GM12878 (cell line): ENCODE measurements around the gene NFU1. TPM values are rescaled to one million over a fixed set of nuclear protein-coding genes. Genes with fewer than 3 reads are reported as not detected.

ENCODE experiments used
- ATAC-seq: fragments of 200-7000 bp; cut with Tn5 transposase; 3 replicates; pipeline ENCODE4 v1.9.1; 2020; ENCODE audit warnings: mild to moderate bottlenecking, moderate library complexity
- BruUV-seq: library from RNA; stranded (reverse); fragments of 400-500 nt; replicated peaks from 2 replicates; lab custom pipeline; 2021; lab: Mats Ljungman, UMichigan
- CTCF ChIA-PET: fragments of 300-600 bp; sonication (Branson Sonifier 250); formaldehyde crosslinking; extraction: SDS; loops from one replicate; lab custom pipeline; 2021; ENCODE audit warnings: inconsistent platforms; lab: Yijun Ruan, JAX
- POLR2A ChIA-PET: fragments of 350-600 bp; formaldehyde crosslinking; extraction: SDS; loops from one replicate; lab custom pipeline; 2021; ENCODE audit warnings: inconsistent platforms; lab: Charles Lee
- RAD21 ChIA-PET: fragments of 300-600 bp; sonication (Branson Sonifier 250); formaldehyde crosslinking; loops from one replicate; lab custom pipeline; 2023; ENCODE audit warnings: antibody characterized with exemption; ENCODE audit not compliant: unreplicated experiment; lab: Charles Lee
- SMC1A ChIA-PET: fragments of 300-600 bp; sonication (Branson Sonifier 250); formaldehyde crosslinking; loops from one replicate; lab custom pipeline; 2023; ENCODE audit not compliant: unreplicated experiment, uncharacterized antibody; lab: Charles Lee
- DNase-seq: peaks from one replicate; pipeline ENCODE4 v3.0.0-alpha.2; 2011; ENCODE audit warnings: low read depth, low spot score
- FAIRE-seq: peaks from 3 replicates; lab custom pipeline; 2011; peaks lifted over from hg19 to GRCh38; lab: Jason Lieb, UNC
- H2AFZ ChIP-seq: 2 replicates; pipeline ENCODE4 v1.6.0; 2011; ENCODE audit warnings: low read depth, low read length, control low read depth; ENCODE audit not compliant: control insufficient read depth
- H3K27ac ChIP-seq: 2 replicates; pipeline ENCODE4 v1.5.1; 2011; ENCODE audit warnings: control low read depth; ENCODE audit not compliant: control insufficient read depth, insufficient read depth
- H3K27me3 ChIP-seq, 2 experiments: replicated peaks in 1 of 2; 2 replicates each; pipeline versions ENCODE4 v1.6.0 to v1.6.1; 2011; ENCODE audit warnings: low read length in 1 of 2; ENCODE audit not compliant: control insufficient read depth in 2 of 2, insufficient read depth in 2 of 2
- H3K36me3 ChIP-seq, 2 experiments: 2 replicates each; pipeline ENCODE4 v1.5.1; 2011; ENCODE audit warnings: low read length in 1 of 2; ENCODE audit not compliant: control insufficient read depth in 2 of 2, insufficient read depth in 2 of 2
- H3K4me1 ChIP-seq: 2 replicates; pipeline ENCODE4 v1.6.1; 2011; ENCODE audit warnings: mild to moderate bottlenecking, low read length, moderate library complexity, mixed read lengths; ENCODE audit not compliant: control insufficient read depth, insufficient read depth
- H3K4me2 ChIP-seq: 2 replicates; pipeline ENCODE4 v1.6.0; 2011; ENCODE audit warnings: control low read depth; ENCODE audit not compliant: control insufficient read depth, insufficient read depth
- H3K4me3 ChIP-seq: fragments of 200-600 bp; sonication (generic); 2 replicates; pipeline ENCODE4 v1.5.1; 2016
- H3K79me2 ChIP-seq: 2 replicates; pipeline ENCODE4 v1.6.0; 2011; ENCODE audit warnings: low read length; ENCODE audit not compliant: control insufficient read depth, insufficient read depth
- H3K9ac ChIP-seq: 2 replicates; pipeline ENCODE4 v1.8.0; 2011; ENCODE audit warnings: low read length, control low read depth, mixed read lengths; ENCODE audit not compliant: control insufficient read depth, insufficient read depth
- H3K9me3 ChIP-seq: replicated peaks from 3 replicates; pipeline ENCODE4 v1.5.1; 2011; ENCODE audit warnings: mild to moderate bottlenecking, low read length; ENCODE audit not compliant: control insufficient read depth, insufficient read depth
- H4K20me1 ChIP-seq: 2 replicates; pipeline ENCODE4 v1.6.0; 2011; ENCODE audit not compliant: control insufficient read depth, insufficient read depth
- BCL3 ChIP-seq: IDR thresholded peaks from 2 replicates; pipeline ENCODE4 v1.6.1; 2011; ENCODE audit warnings: borderline replicate concordance, low read depth, mild to moderate bottlenecking, moderate library complexity, low read length; ENCODE audit not compliant: insufficient read depth, poor library complexity, severe bottlenecking
- GABPA ChIP-seq: IDR thresholded peaks from 2 replicates; pipeline ENCODE4 v1.6.1; 2014; ENCODE audit warnings: antibody characterized with exemption, low read depth, mild to moderate bottlenecking, inconsistent platforms
- JUND ChIP-seq: IDR thresholded peaks from 2 replicates; pipeline ENCODE4 v1.6.1; 2012; ENCODE audit warnings: low read depth, mild to moderate bottlenecking, low read length, improper control_type of control experiment, moderate library complexity
- NFIC ChIP-seq: IDR thresholded peaks from 2 replicates; pipeline ENCODE4 v1.6.1; 2012; ENCODE audit warnings: low read depth, mild to moderate bottlenecking, inconsistent platforms, low read length, moderate library complexity
- SMAD1 ChIP-seq: fragments of 450-650 bp; IDR thresholded peaks from 2 replicates; pipeline ENCODE4 v1.6.1; 2018; ENCODE audit warnings: mild to moderate bottlenecking, low read depth; ENCODE audit not compliant: partially characterized antibody
- SMARCA5 ChIP-seq: fragments of 450-650 bp; IDR thresholded peaks from 2 replicates; pipeline ENCODE4 v1.6.1; 2017; ENCODE audit warnings: mild to moderate bottlenecking
- TCF12 ChIP-seq: IDR thresholded peaks from 2 replicates; pipeline ENCODE4 v1.6.1; 2011; ENCODE audit warnings: low read depth, mild to moderate bottlenecking, low read length
- ZBED1 ChIP-seq: IDR thresholded peaks from 2 replicates; pipeline ENCODE4 v1.6.1; 2016; ENCODE audit warnings: borderline replicate concordance
- ZNF24 ChIP-seq: fragments of 450-650 bp; IDR thresholded peaks from 2 replicates; pipeline ENCODE4 v1.6.1; 2017; ENCODE audit warnings: antibody characterized with exemption, mild to moderate bottlenecking
- ZZZ3 ChIP-seq: IDR thresholded peaks from 2 replicates; pipeline ENCODE4 v1.6.1; 2011; ENCODE audit warnings: low read depth; ENCODE audit not compliant: control insufficient read depth, insufficient read length
- WGBS: methylation state at CpG from one replicate; pipeline ENCODE4 v1.1.6; 2016; ENCODE audit warnings: low lambda C conversion rate; ENCODE audit not compliant: insufficient replicate concordance, insufficient coverage; ENCODE audit errors: missing lambda C conversion rate; 5-methylcytosine and 5-hydroxymethylcytosine counted together
- in situ Hi-C: fragments of 300-500 bp; cut with MboI; formaldehyde crosslinking; loops from 9 replicates; pipeline ENCODE4 v1.14.3; 2018; ENCODE audit warnings: mixed read lengths
- intact Hi-C: fragments of 100-400 bp; cut with micrococcal nuclease; formaldehyde crosslinking; loops from one replicate; pipeline ENCODE4 v1.14.2; 2022; ENCODE audit not compliant: unreplicated experiment
- polyA plus RNA-seq, 11 experiments: library from polyadenylated mRNA; depleted of rRNA in 4 of 11; unstranded in 6 of 11; stranded (reverse) in 5 of 11; fragments of >200 nt; fragmentation: Nextera tagmentation in 4 of 11; fragmentation: Illumina TruSeq in 1 of 11; extraction: Ambion mirVana in 4 of 11; extraction: Trizol in 1 of 11; gene quantifications; 1 replicate in 1 of 11; 2 replicates in 10 of 11; pipeline versions ENCODE4 v1.2.1 to v1.2.3, GENCODE V29; 2011 to 2016; ENCODE audit warnings: inconsistent platforms in 2 of 11, missing spikeins in 2 of 11, low read depth in 1 of 11
- total RNA-seq, 4 experiments: library from RNA; depleted of rRNA in 3 of 4; stranded (reverse); fragments of >200 nt in 3 of 4; fragmentation: Illumina TruSeq in 1 of 4; extraction: Trizol in 1 of 4; gene quantifications; 2 replicates each; pipeline versions ENCODE4 v1.2.1 to v1.2.3, GENCODE V29; 2013 to 2021
- TF ChIP-seq, protein P1 (sequence below): IDR thresholded peaks from 2 replicates; pipeline ENCODE4 v1.6.1; 2012; ENCODE audit warnings: low read length, inconsistent platforms

NFU1 gene
- total and polyA plus RNA-seq, 10 of the 15 experiments (the other 5 are each of a cell fraction or from before 2014, with no cell fraction given), result 27.3 to 86.0 (median 41.5) TPM

GRCh38 chr2:69353360-69353759, 83.9 kb downstream of the NFU1 start:
- Histone ChIP-seq H3K36me3 (peaks cover 6 to 26% of the 10 kb centered on the region in 2 experiments), H3K27me3 (no peaks in the 10 kb centered on the region), H3K9ac (no peak overlapping the region), H3K27ac (no peak overlapping the region), H3K79me2 (no peaks in the 10 kb centered on the region), H4K20me1 (no peaks in the 10 kb centered on the region), H3K9me3 (no peaks in the 10 kb centered on the region), H2AFZ (no peak overlapping the region), H3K4me1 (no peaks in the 10 kb centered on the region), H3K4me2 (no peak overlapping the region), H3K4me3 (no peak overlapping the region)
- ChIA-PET SMC1A (no interaction called here), POLR2A (no interaction called here), CTCF (no interaction called here), RAD21 (no interaction called here)
- no peak for ATAC-seq
- in situ Hi-C loops, result no loop called here
- WGBS, result 98% methylated on average over 5 of the region's 5 CpGs
- TF ChIP-seq BCL3, result no peak
- TF ChIP-seq NFIC, result no peak
- TF ChIP-seq TCF12, result no peak
- no peak for TF ChIP-seq GABPA
- TF ChIP-seq JUND, result no peak
- TF ChIP-seq ZZZ3, result no peak
- no peak for TF ChIP-seq ZNF24
- TF ChIP-seq SMARCA5, result no peak
- TF ChIP-seq, protein P1, sequence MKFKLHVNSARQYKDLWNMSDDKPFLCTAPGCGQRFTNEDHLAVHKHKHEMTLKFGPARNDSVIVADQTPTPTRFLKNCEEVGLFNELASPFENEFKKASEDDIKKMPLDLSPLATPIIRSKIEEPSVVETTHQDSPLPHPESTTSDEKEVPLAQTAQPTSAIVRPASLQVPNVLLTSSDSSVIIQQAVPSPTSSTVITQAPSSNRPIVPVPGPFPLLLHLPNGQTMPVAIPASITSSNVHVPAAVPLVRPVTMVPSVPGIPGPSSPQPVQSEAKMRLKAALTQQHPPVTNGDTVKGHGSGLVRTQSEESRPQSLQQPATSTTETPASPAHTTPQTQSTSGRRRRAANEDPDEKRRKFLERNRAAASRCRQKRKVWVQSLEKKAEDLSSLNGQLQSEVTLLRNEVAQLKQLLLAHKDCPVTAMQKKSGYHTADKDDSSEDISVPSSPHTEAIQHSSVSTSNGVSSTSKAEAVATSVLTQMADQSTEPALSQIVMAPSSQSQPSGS, result no peak
- TF ChIP-seq ZBED1, result no peak
- TF ChIP-seq SMAD1, result no peak
- no peak for FAIRE-seq
- BruUV-seq, result no TSS peak
- no peak for DNase-seq
- intact Hi-C loops, result no loop called here
